GM21737 (cell line): ENCODE results near the gene TPCN1.

Experiments
- ATAC-seq: cut with Tn5 transposase; IDR thresholded peaks from one replicate; pipeline ENCODE4 v1.9.1; 2021; ENCODE audit warnings: mild to moderate bottlenecking, moderate library complexity; ENCODE audit not compliant: unreplicated experiment

Gene TPCN1

GRCh38 chr12:113239811-113240331 is 18.6 kb downstream of the TPCN1 start:
- no peak for ATAC-seq

DNA sequence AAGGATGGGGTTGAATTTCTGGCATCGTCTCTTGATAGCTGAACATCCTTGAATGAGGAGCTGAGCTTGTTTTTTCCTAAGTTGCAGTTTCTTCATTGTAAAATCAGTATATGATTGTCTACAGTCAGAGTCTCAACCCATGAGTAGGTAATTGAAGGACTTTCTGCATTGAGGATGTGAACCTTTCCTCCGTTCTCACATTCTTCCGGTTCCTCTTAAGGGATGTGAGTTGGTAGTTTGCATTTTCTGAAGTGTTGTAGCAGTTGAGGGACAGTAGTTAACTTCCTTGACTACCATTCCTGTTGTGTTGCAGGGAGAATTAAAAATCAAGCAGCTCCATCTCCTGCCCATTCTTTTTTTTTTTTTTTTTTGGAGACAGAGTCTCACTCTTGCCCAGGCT is 19.1 kb downstream of the TPCN1 start:
- ATAC-seq, result no peak

- ATAC-seq, result no peak
Observed at GRCh38 chr12:113241191-113242025, 20.1 kb downstream of the TPCN1 start.

GRCh38 chr12:113242026-113242418 is 20.8 kb downstream of the TPCN1 start:
- ATAC-seq, result no peak

- no peak for ATAC-seq
Observed at GRCh38 chr12:113242560-113242959, 21.3 kb downstream of the TPCN1 start.

GRCh38 chr12:113244047-113244460 is 22.8 kb downstream of the TPCN1 start:
- no peak for ATAC-seq

DNA sequence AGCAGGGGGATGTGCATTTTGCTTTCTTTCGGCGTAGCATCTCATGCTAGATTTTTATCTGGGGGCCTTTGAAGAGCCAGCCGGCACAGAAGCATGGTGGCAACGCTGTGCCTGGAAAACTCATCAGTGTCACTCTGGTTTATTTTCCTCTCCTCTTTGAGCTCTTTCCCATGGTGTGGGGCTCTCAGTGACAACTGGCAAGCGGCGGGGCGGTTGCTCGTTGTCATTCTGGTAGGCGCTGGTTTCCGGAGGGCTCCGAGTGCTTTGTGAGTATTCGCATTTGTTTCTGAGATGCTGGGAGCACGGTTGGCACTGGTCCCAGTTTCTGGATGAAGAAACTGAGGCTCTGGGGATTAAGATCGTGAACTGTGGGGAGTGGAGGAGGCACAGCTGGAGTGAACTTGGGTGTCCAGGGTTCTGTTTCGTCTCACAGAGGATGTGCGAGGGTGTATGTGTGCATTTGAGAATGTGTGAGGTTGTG is 23.3 kb downstream of the TPCN1 start:
- no peak for ATAC-seq

DNA sequence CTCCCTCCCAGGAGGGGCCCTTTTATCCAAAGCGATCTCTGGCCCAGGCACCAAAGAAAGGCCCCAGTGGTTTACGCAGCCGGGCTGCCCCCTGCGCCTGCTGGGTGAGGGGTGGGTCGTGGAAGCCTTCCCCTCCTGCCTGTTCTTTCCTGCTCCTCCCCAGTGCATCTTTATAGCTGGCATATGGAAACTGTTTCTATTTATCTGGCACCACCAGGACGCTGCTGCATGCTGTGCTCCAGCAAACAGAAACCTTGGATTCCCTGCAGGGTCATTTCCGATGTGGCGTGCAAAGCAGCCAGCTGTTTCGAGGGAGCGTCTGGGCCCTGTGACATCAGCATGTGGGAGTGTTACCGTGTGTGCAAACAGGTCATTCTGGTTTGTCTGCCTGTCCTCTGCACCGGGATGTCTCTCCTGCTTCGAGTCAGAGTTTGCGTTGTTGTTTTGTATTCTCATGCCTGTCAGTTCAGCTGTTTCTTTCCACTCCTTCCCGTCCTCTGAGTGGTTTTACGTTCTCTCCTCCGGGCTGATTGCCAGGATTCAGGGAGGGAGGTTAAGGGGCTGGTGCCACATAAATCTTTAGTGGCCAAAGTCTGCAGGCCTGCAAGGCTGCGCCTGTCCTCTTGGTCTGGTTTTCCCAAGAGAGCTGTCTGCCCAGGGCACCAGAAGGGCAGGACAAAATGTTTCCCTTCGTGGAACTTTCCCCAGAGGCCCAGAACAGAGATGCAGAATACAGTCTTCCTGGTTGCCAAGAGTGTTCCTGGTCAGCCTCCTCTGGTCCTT is 24.6 kb downstream of the TPCN1 start:
- ATAC-seq, result no peak

DNA sequence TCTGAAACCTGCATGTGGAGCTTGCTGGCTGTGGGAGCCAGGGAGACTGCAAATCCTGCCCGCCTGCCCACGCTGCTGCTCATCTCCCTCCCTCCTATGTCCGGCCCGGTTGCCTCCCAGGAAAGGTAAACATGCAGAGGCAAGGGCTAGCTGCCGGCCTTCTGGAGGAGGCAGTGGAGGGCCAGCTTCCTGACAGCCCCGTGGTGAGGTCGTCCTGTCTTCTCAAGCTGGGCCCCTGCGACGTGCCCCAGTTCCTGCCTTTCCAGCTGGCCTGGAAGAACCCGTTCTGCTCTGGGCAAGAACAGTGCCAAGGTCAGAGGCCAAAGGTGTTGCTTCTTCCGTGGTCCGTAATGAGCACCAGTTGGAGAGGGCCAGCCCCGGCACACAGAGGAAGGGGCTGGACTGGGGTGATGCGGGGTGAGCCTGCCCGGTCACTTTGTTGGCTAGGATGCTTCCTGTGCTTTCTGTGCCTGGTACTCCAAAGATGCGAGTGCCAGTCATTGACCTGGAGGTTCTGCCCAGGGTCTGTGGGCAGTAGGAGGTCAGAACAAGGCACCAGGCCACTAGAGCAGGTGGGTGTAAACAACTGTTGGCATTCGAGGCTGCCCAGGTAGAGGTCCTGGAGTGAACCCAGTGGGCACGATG is 25.3 kb downstream of the TPCN1 start:
- no peak for ATAC-seq

DNA sequence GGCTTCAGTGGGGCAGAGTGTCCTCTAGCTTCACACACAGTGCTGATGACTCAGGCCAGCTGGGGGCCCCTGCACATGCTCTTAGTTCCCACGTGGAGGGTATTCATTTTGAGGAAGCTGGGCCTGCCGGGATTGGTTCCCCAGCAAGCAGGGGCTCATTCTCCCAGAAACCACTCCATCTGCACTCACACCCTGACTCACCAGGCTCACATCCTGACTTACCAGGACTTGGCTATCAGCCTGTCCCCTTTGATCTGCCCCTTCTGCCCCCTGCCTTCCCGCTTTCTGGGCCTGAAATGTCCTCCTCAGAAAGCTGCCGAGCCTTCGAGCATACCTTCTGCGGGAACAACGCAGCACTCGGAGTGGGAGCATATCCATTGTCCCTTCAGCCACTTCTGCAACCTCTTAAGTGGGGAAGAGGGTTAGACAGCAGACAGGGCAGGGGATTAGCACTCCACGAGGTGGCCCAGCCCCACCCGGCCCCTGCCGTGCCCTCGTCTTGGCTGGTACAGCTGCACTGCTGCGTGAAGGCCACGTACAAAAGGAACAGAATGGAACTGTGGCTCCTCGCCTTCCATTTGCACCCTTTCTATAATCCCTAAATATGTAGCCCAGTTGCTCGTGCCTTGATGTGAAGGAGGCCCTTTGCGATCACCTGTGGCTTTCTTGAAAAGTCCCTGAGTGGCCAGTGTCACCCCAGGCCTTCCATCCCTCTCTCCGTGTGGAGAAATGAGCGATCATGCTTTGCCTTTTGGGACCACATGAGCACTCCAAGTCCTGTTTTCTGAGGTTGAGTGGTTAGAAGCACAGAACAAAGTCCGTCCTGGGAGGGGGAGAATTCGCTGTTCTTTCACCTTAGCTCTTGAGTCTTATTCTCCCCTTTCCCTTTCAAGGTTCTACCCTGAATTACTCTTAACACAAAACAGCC is 26.1 kb downstream of the TPCN1 start:
- no peak for ATAC-seq

DNA sequence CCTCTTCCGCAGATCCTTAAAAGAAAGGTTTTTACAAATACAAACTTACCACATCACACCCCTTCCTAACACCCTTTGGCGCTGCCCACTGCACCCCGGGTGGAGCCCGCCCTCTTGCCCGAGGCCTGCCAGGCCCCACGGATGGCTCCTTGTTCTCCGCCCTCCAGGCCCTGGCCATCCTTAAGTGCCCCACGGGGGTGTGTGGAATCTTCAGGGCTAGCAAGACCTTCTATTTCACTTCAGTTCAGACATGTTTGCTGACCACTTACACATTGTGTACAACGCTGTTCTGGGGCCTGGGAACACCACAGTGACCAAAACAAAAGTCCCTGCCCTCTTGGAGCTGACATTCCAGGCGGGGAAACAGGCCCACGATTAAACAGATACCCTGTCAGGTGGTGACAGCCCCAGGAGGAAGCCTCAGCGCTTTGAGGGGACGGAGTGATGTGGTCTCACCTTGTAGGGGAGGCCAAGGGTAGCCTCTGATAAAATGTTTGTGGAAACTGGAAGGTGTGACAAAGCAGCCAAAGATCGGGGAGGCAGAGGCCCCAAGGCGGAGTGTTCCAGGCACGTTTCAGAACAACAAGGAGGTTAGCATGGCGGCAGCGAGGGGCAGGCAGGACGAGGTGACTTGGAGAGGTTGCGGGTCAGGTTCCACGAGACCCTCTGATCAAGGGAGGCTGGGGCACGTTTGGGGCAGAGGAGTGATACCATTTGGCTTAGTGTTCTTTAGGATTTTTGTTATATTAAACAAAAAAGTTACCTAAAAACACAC is 27.0 kb downstream of the TPCN1 start:
- no peak for ATAC-seq

DNA sequence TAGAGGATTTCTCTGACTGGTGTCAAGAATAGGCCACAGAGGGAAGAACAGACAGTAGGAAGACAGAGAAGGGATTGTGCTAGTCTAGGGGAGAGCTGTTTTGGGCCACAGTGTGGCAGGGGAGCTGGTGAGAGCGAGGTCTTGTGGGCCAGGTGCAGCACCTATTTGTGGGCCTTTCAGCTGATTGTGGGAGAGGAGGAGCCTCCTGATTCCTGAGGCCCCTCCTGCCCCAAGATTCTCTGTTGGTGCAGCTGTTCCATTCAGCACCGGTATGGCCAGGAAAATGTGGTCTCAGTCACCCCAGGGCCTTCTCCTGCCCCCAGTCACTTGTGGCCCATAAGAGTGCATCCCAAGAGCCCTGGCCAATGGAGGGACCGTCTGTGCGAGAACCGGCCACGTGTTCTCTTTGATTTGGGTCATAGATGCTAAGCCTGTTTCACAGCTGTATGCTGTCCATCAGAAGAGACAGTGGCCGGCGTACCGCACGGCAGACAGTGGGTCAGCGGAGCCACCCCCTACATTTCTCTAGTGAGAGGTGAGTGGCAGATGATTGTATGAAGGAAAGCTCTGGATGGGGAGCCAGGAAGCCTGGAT is 27.7 kb downstream of the TPCN1 start:
- ATAC-seq, result no peak

DNA sequence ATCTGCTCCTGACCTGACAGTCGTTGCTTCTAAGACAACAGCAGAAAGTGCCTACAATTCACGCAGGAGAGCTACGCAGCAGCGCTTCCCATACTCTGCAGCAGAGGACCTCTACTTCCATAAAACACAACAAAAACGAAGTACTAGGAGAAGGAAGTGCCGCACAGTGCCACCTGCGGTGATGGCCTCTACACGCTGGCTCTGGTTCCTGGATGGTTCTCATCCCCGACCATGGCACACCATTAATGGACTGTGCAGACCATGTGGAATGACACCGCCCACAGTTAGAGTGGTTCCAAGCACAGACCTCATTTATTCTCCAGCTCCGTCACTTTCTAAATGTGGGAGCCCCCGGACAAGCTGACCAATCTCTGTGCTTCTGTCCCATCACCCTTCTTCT is 28.3 kb downstream of the TPCN1 start:
- ATAC-seq, result no peak

DNA sequence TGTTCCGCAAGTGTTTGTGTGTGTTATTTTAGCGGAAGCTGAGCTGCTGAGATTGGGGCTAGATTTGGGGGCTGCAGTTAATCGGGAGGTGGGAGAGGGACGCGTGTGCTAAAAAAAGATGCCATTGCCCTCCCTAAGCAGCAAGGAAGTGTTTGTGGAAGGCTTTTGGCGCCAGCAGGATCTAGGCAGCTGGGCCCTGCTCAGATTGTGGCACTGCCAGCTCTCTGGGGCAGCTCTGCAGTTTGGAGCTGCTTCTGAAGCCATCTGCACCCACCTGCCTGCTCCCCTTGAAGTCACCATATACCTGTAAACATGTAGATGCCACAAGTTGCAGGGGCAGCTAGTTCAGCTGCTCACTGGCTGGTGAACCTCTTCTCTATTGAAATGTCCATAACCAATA is 28.8 kb downstream of the TPCN1 start:
- no peak for ATAC-seq

DNA sequence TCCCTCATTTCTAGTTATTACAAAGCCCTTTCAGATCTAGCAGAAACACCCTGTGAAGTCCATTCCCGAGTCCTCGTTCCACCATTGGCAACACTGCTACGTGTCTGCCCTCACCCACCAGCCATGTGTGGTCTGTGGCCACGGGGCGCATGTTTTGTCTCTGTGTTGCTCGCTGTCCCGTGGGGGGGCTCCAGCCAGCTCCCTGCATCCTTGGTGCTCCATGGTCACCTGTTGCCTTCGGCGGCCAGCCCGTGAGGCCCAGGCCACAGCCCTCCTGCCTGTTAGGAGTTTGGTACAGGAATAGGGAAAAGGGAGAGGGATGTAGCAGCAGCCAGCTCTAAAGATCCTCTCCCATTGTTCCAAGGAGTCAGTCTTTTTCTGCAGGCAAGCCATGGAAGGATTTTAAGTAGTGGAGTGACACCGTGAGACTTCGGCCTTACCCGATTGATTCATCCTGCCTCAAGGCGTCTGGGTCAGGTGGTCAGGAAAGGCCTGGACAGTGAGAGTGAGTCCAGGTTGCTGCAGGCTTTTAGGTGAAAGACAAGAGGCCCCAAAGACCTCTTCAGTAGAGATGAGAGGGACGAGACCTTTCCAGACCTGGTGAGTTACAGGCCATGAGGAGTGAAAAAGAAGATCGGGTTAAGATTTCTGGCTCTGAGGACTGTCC is 30.3 kb downstream of the TPCN1 start:
- no peak for ATAC-seq

- no peak for ATAC-seq
Observed at GRCh38 chr12:113252494-113252893, 31.2 kb downstream of the TPCN1 start.

GRCh38 chr12:113253532-113254285 is 32.4 kb downstream of the TPCN1 start:
- no peak for ATAC-seq

GRCh38 chr12:113254298-113254697 is 33.0 kb downstream of the TPCN1 start:
- no peak for ATAC-seq
